ENCODE results near the gene PHF19.

Gene PHF19

GRCh38 chr9:120917929-120918762, 41.2 kb upstream of the PHF19 start:
- H3K27ac ChIP-seq = no peak overlapping the region; the same call in 1 of the 2 replicates

DNA sequence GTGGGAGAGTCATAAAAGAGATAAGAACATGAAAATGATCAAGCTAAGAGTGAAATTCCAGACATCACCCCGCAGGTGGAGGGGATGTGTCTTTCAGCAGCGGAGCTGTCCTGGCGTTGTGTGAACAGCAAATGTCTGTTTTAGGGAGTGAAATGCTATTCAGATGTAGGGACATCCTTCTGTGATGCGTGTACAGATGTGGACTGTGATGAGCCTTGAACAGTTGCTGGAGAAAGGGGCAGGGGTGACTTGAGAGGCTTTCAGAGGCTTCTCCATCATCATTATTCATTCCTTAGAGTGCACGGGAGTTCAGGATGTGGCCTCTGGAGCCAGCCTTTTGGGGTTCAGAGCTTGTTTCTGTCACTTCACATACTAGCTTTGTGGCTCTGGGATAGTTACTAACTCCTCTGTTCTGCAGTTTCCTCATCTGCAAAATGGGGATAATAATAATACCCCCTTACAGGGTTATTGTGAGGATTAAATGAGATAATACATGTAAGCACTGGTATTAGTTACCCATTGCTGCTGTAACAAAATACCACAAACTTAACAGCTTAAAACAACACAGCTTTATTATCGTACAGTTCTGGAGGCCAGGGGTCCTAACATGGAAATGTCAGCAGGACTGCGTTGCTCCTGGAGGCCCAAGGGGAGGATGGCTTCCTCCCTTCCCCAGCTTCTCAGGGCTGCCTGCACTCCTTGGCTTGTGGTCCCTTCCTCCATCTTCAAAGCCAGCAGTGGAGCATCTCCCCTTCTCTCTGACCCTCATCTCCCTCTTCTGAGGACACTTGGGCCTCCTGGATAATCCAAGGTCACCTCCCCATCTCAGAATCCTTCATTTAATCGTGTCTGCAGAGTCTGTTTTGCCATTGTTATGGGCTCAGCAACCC, 40.2 kb upstream of the PHF19 start:
- ChIA-PET POLR2A (ENCODE audit: low non-redundant PET) (no interaction called here), CTCF (interaction anchor here (0.6 to 1.1 kb wide), 3 partner anchors 9 to 100 kb away, joined by 3 read pairs; no protein-coding TSS in a partner anchor)
- TF ChIP-seq, protein P1, sequence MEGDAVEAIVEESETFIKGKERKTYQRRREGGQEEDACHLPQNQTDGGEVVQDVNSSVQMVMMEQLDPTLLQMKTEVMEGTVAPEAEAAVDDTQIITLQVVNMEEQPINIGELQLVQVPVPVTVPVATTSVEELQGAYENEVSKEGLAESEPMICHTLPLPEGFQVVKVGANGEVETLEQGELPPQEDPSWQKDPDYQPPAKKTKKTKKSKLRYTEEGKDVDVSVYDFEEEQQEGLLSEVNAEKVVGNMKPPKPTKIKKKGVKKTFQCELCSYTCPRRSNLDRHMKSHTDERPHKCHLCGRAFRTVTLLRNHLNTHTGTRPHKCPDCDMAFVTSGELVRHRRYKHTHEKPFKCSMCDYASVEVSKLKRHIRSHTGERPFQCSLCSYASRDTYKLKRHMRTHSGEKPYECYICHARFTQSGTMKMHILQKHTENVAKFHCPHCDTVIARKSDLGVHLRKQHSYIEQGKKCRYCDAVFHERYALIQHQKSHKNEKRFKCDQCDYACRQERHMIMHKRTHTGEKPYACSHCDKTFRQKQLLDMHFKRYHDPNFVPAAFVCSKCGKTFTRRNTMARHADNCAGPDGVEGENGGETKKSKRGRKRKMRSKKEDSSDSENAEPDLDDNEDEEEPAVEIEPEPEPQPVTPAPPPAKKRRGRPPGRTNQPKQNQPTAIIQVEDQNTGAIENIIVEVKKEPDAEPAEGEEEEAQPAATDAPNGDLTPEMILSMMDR (conservative IDR thresholded peaks at IDR 0.05; ENCODE audit: low read depth) = no peak
- no peak for DNase-seq (ENCODE audit: low spot score)
- no peak overlapping the region for H3K27ac ChIP-seq

More at GRCh38 chr9:120917929-120918762, 41.2 kb upstream of the PHF19 start:
- TF ChIP-seq, protein P1 (conservative IDR thresholded peaks at IDR 0.05; ENCODE audit: low read depth) = no peak
- CTCF ChIA-PET = no interaction called here
- POLR2A ChIA-PET (ENCODE audit: low non-redundant PET) = no interaction called here
- DNase-seq (ENCODE audit: low spot score) = no peak

DNA sequence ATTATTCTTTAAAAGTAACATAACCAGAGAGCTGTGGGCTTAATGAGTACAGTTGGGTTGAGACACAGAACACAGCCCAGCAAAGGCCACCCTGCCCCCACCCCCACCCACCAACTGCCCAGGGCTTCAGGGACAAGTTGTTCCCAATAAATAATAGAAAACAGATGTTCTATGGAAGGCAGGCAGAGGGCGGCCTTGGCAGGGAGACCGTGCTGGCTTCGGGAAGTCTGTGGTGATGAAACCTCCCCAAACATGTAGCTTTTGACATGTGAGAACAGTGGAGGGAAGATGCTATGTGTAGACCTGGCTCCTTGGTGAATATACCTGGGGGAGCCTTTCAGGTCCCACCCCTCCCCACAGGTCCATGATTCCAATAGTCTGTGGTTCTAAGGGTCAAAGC, 39.6 kb upstream of the PHF19 start:
- TF ChIP-seq, protein P1 (conservative IDR thresholded peaks at IDR 0.05; ENCODE audit: low read depth) = no peak; the same call in 1 of the 2 replicates
- ChIA-PET CTCF (interaction anchor here (0.6 to 1.1 kb wide), 3 partner anchors 9 to 100 kb away, joined by 3 read pairs; no protein-coding TSS in a partner anchor), POLR2A (ENCODE audit: low non-redundant PET) (no interaction called here)
- no peak overlapping the region for H3K27ac ChIP-seq
- DNase-seq (ENCODE audit: low spot score) = no peak

DNA sequence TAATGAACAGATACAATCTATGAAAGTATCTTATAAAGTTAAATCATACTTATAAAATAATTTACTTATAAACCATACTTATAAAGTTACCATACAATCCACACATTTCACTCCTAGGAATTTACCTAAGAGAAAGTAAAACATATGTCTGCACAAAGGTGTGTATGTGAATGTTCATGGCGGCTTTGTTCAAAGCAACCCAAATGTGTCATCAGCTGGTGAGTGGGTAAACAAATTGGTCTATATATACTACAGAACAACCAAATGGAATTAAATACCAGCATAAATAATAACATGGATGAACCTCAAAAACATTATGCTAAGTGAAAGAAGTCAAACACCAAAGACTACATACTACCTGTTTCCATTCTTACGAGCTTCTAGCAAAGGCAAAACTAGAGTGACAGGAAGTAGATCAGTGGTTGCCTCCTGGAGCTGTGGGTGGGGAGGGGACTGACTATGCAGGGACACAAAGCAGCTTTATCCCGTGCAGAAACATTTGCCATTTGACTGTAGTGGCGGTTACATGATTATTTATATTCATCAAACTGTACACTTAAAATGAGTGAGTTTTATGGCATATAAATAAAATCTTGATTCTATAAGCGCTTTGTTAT, 39.0 kb upstream of the PHF19 start:
- ChIA-PET CTCF (no interaction called here), POLR2A (ENCODE audit: low non-redundant PET) (no interaction called here)
- TF ChIP-seq, protein P1 (conservative IDR thresholded peaks at IDR 0.05; ENCODE audit: low read depth) = no peak
- DNase-seq (ENCODE audit: low spot score) = no peak
- no peak overlapping the region for H3K27ac ChIP-seq

GRCh38 chr9:120914953-120915352, 38.0 kb upstream of the PHF19 start:
- DNase-seq (ENCODE audit: low spot score) = peak; percentile 59
- TF ChIP-seq, protein P1 (conservative IDR thresholded peaks at IDR 0.05; ENCODE audit: low read depth) = no peak
- POLR2A ChIA-PET (ENCODE audit: low non-redundant PET) = no interaction called here
- H3K27ac ChIP-seq = no peak overlapping the region
- CTCF ChIA-PET = no interaction called here

DNA sequence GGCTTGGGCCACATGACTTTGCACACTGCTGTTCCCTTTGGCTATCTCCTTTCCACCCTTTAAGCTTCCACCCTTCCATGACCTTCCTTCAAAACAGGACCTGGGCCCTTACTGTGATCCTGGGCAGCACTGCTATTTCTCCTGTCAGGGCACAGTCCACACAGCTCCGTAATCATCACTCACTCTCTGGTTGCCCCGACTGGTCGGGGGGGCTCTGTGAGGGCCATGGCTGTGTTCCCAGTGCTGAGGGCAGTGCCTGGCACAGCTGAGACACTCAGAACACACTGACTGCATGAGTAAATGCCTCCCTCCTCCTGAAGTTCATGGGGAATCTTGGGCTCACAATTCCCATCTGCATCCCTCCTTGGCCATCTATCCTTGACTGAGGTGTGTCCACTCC, 37.4 kb upstream of the PHF19 start:
- TF ChIP-seq, protein P1 (conservative IDR thresholded peaks at IDR 0.05; ENCODE audit: low read depth) = no peak
- no peak for DNase-seq (ENCODE audit: low spot score)
- CTCF ChIA-PET = no interaction called here
- H3K27ac ChIP-seq = no peak overlapping the region
- POLR2A ChIA-PET (ENCODE audit: low non-redundant PET) = no interaction called here

All from RWPE1 (cell line).